ENCODE results near the gene ZNF708. TPM values are rescaled to one million over a fixed set of nuclear protein-coding genes. Genes with fewer than 3 reads are reported as not detected.
A peak's percentile ranks its signal among the peaks of the same experiment; 100 is the strongest.

Gene ZNF708
- total and polyA plus RNA-seq, 2 of the 8 experiments (the other 6 are each of a cell fraction or from before 2014, with no cell fraction given) = 4.1 to 40.0 TPM

DNA sequence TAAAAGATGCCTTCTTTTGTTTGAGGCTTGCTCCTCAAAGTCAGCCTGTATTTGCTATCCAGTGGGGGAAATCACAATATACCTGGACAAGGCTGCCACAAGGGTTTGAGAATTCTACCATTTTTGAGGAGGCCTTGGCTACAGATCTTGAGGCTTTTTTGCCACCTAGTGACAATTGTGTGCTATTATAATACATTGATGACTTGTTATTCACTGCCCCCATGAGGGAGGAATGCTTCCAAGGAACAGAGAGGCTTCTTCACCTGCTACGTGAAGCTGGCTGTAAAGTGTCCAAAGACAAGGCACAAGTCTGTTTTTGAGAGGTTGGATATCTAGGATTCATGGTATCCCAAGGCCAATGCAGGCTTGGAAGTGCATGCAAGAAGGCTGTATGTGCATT, 72.5 kb downstream of the ZNF708 start:
- peak in 1 of 2 experiments; percentile 25 for DNase-seq (ENCODE audit: low read depth in 1 of 2, low spot score in 2 of 2)
- H2BK120ac ChIP-seq (replicated peaks; ENCODE audit: low read depth, low read length) = no peak overlapping the region
- no peak overlapping the region for H3K27ac ChIP-seq (ENCODE audit: low read depth, low read length)
- H4K8ac ChIP-seq (ENCODE audit: extremely low read depth, insufficient read depth, low read length) = no peak overlapping the region
- no peak overlapping the region for H2AFZ ChIP-seq (ENCODE audit: low read length)
- H3K4me1 ChIP-seq (replicated peaks in 1 of 4; ENCODE audit: control insufficient read depth in 3 of 4, insufficient read depth in 4 of 4, low read length in 3 of 4) = no peaks in the 10 kb centered on the region
- no peak overlapping the region for H3K4ac ChIP-seq (replicated peaks; ENCODE audit: insufficient read length, low read depth, low read length)
- H3K4me3 ChIP-seq (ENCODE audit: extremely low read depth in 1 of 4, insufficient read depth in 2 of 4, low read depth in 3 of 4, low read length in 4 of 4) = no peak overlapping the region
- peak; percentile 55 for FAIRE-seq
- H3K23me2 ChIP-seq (ENCODE audit: low read depth, low read length) = no peaks in the 10 kb centered on the region
- CTCF ChIA-PET (ENCODE audit: partially characterized antibody) = interaction anchor here (0.7 to 5.2 kb wide), 15 partner anchors 12 to 413 kb away, joined by 3 to 69 read pairs (median 4); no protein-coding TSS in a partner anchor
- peaks cover 0 to 10% (median 0%) of the 10 kb centered on the region in 4 experiments; a peak in 1 of 8 replicates for H3K36me3 ChIP-seq (ENCODE audit: control insufficient read depth in 2 of 4, insufficient read depth in 4 of 4, low read length in 3 of 4)
- no peaks in the 10 kb centered on the region for H4K20me1 ChIP-seq (replicated peaks in 1 of 2; ENCODE audit: control insufficient read depth in 1 of 2, insufficient read depth in 2 of 2, low read length in 2 of 2)
- no peak overlapping the region; the same call in 1 of the 2 replicates for H2BK20ac ChIP-seq (ENCODE audit: low read length)
- H3K18ac ChIP-seq (ENCODE audit: extremely low read depth, low read length) = no peak overlapping the region
- WGBS, 2 experiments (ENCODE audit: extremely low coverage in 1 of 2, insufficient coverage in 1 of 2, insufficient read length in 1 of 2, insufficient replicate concordance in 2 of 2, low coverage in 1 of 2, low lambda C conversion rate in 2 of 2, missing lambda C conversion rate in 1 of 2) = 59% methylated on average over 1 of the region's 1 CpG; no CpG with 5 or more reads in 1 of the 2 experiments
- no peaks in the 10 kb centered on the region for H3K27me3 ChIP-seq (replicated peaks in 1 of 4; ENCODE audit: control insufficient read depth in 3 of 4, extremely low read depth in 1 of 4, insufficient read depth in 3 of 4, low read length in 3 of 4)
- H3K79me2 ChIP-seq (ENCODE audit: control insufficient read depth in 1 of 2, insufficient read depth in 2 of 2, low read length in 2 of 2) = no peaks in the 10 kb centered on the region
- no peak overlapping the region for H4K5ac ChIP-seq (ENCODE audit: insufficient read length, low read depth, low read length)
- POLR2A ChIA-PET (ENCODE audit: partially characterized antibody) = interaction anchor here (1.0 to 1.2 kb wide), 4 partner anchors 16 to 72 kb away, joined by 3 to 4 read pairs (median 3); partner anchors contain the start of gene ZNF708
- no peak overlapping the region for H4K91ac ChIP-seq (replicated peaks; ENCODE audit: insufficient read length, low read length)
- TF ChIP-seq, protein P1, sequence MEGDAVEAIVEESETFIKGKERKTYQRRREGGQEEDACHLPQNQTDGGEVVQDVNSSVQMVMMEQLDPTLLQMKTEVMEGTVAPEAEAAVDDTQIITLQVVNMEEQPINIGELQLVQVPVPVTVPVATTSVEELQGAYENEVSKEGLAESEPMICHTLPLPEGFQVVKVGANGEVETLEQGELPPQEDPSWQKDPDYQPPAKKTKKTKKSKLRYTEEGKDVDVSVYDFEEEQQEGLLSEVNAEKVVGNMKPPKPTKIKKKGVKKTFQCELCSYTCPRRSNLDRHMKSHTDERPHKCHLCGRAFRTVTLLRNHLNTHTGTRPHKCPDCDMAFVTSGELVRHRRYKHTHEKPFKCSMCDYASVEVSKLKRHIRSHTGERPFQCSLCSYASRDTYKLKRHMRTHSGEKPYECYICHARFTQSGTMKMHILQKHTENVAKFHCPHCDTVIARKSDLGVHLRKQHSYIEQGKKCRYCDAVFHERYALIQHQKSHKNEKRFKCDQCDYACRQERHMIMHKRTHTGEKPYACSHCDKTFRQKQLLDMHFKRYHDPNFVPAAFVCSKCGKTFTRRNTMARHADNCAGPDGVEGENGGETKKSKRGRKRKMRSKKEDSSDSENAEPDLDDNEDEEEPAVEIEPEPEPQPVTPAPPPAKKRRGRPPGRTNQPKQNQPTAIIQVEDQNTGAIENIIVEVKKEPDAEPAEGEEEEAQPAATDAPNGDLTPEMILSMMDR (IDR thresholded peaks at IDR 0.05; ENCODE audit: control extremely low read depth in 1 of 3, insufficient read depth in 1 of 3, low read depth in 1 of 3, low read length in 3 of 3) = peak in 2 of 3 experiments; percentile 73 to 99; a peak in 3 of 4 replicates
- TF ChIP-seq RAD21 (IDR thresholded peaks at IDR 0.05 in 1 of 2, conservative IDR thresholded peaks at IDR 0.05 in 1 of 2; ENCODE audit: low read depth in 2 of 2, low read length in 2 of 2) (peak; percentile 85 to 87), TEAD4 (IDR thresholded peaks at IDR 0.05; ENCODE audit: low read depth, low read length) (peak; percentile 92), YY1 (IDR thresholded peaks at IDR 0.05; ENCODE audit: low read depth, low read length) (peak; percentile 31; the same call in 1 of the 2 replicates), HDAC6 (IDR thresholded peaks at IDR 0.05; ENCODE audit: low read depth, low read length) (no peak)
- H3K9ac ChIP-seq (replicated peaks in 1 of 4; ENCODE audit: extremely low read depth in 1 of 4, low read depth in 3 of 4, low read length in 3 of 4) = no peak overlapping the region
- H2AK5ac ChIP-seq (ENCODE audit: low read depth, low read length) = no peak overlapping the region
- peaks cover 20 to 44% of the 10 kb centered on the region in 2 experiments for H3K9me3 ChIP-seq (ENCODE audit: insufficient read depth in 2 of 2, low read depth in 1 of 2, low read length in 1 of 2)
- no peak overlapping the region for H3K14ac ChIP-seq (ENCODE audit: insufficient read length)
- no peak overlapping the region for H3K4me2 ChIP-seq (ENCODE audit: insufficient read depth in 1 of 2, low read depth in 2 of 2, low read length in 2 of 2)
- H3K56ac ChIP-seq (replicated peaks; ENCODE audit: insufficient read length, low read depth, low read length) = no peak overlapping the region
- H3K79me1 ChIP-seq (ENCODE audit: low read depth, low read length) = no peaks in the 10 kb centered on the region
- H2BK15ac ChIP-seq (ENCODE audit: low read length) = no peak overlapping the region
- H2BK5ac ChIP-seq (ENCODE audit: low read depth, low read length) = no peak overlapping the region
- no peak overlapping the region for H2BK12ac ChIP-seq (ENCODE audit: low read depth, low read length)
- no peak overlapping the region for H3K23ac ChIP-seq (ENCODE audit: insufficient read length)
